PC-9 (cell line): ENCODE results near the gene ZNF593OS.

ENCODE experiments used
- EZH2 ChIP-seq: fragments of 200-600 bp; sonication (generic); IDR thresholded peaks from 2 replicates; pipeline ENCODE4 v1.8.0; 2017; ENCODE audit warnings: antibody characterized with exemption, low read depth
- TF ChIP-seq, protein P1 (sequence below): fragments of 200-600 bp; sonication (generic); conservative IDR thresholded peaks from 2 replicates; pipeline ENCODE4 v1.6.1; 2017; ENCODE audit warnings: mixed run types, antibody characterized with exemption, mild to moderate bottlenecking, moderate library complexity

DNA sequence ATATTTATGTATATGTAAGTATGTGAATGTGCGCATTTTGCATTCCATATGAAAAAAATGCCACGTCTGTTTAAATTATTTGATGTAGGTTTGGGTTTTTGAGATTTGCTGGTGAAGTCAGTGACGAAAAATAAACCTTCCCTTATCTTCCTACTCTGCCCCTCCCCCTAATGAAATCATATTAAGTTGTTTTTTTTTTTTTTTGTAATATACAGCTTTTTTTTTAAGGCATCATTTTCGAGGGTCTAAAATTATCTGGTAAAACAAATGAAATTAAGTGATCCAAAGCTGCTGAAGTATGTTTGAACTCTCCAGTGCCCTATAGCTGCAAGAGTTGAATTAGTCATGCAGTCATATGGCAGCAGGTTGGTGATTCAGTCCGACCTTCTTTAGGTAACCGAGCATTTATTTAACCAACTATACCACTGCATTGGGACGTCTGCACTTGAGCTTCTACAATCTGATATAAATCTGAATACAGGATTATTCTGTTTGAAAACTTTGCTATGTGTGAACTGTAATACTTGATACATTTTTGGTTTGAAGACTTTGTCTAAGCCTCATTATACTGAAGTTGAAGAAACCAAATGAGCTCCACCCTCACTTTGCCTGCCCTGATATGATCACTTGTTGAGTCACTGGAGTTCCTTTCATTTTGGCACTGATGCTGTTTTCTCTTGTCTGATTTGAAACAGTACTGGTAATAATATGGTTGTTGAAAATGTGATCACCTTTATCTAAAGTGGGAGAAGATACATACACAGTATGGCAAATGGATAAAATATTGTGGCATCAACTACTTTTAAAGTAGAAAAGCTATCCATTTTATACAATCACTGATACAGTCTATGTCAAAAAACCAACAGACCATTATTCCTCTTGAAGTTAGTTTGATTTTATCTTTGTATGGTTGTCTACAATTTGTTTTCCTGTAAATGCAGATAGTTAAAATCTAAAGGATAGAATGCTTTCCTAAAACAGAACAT, 48.4 kb downstream of the ZNF593OS start:
- TF ChIP-seq EZH2: no peak
- TF ChIP-seq, protein P1, sequence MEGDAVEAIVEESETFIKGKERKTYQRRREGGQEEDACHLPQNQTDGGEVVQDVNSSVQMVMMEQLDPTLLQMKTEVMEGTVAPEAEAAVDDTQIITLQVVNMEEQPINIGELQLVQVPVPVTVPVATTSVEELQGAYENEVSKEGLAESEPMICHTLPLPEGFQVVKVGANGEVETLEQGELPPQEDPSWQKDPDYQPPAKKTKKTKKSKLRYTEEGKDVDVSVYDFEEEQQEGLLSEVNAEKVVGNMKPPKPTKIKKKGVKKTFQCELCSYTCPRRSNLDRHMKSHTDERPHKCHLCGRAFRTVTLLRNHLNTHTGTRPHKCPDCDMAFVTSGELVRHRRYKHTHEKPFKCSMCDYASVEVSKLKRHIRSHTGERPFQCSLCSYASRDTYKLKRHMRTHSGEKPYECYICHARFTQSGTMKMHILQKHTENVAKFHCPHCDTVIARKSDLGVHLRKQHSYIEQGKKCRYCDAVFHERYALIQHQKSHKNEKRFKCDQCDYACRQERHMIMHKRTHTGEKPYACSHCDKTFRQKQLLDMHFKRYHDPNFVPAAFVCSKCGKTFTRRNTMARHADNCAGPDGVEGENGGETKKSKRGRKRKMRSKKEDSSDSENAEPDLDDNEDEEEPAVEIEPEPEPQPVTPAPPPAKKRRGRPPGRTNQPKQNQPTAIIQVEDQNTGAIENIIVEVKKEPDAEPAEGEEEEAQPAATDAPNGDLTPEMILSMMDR: no peak
